Measurements from ENCODE around the gene NLRP9.
A peak's percentile ranks its signal among the peaks of the same experiment; 100 is the strongest.
"Not testable (repeated sequence)": the region's sequence is repeated elsewhere in the genome, so short reads cannot be mapped to it uniquely, and the experiment has no call there.

NLRP9 gene

DNA sequence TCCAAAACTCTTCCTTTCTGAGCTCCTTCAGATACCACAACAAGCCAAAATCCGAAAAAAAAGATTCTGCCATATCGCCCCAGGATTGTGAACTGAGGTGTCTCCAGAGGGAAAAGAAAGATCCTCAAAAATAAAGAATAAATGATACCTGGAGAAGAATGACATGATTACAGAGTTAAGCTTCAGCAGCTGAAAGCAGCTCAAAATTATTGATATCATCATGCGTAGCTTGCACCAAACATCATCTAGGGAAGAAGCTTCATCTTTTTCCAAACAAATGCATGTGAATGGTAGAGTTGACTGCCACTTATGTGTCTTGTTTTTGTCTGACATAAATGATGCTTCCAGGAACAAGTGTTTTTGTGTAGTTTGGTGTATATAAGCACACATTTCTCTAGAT, at the start of gene NLRP9:
NLRP9 (minus strand) TSS at position 101 of the 400 bp plus-strand sequence; CDS start at position 73, 28 bp downstream.
- DNase-seq, result no peak

- DNase-seq, result no peak
These were observed 42.9 kb upstream of the NLRP9 start for GRCh38 chr19:55781112-55781511.

DNA sequence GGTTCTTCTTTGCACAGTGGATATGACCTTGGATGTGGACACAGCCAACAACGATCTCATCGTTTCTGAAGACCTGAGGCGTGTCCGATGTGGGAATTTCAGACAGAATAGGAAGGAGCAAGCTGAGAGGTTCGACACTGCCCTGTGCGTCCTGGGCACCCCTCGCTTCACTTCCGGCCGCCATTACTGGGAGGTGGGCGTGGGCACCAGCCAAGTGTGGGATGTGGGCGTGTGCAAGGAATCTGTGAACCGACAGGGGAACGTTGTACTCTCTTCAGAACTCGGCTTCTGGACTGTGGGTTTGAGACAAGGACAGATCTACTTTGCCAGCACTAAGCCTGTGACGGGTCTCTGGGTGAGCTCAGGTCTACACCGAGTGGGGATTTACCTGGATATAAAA, 40.1 kb upstream of the NLRP9 start:
- no peak for DNase-seq

DNA sequence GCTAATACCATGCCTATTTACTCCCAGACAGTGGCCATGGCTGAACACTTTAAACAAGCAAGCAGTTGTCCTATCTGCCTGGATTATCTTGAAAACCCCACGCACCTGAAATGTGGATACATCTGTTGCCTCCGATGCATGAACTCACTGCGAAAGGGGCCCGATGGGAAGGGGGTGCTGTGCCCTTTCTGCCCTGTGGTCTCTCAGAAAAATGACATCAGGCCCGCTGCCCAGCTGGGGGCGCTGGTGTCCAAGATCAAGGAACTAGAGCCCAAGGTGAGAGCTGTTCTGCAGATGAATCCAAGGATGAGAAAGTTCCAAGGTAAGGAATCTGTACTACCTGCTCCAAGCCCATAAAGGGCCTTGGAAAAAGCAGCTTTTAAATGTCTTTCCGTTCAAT, 39.3 kb upstream of the NLRP9 start:
- no peak for DNase-seq

DNA sequence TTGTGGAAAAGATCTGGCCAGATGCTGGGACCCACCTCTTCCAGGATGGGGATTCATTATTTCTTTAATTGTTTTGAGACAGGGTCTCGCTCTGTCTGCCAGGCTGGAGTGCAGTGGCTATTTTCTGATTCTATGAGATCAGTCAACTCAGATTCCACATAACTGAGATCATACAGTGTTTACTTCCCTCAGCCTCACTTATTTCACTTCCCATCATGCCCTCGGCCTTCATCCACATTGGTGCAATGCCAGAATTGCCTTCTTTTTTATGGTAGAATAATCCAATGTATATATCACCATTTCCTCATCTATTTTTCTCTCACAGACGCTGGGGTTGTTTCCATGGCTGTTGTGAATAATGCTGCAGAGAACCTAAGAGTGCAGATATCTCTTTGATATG, 31.4 kb upstream of the NLRP9 start:
- not testable (repeated sequence) for DNase-seq

DNA sequence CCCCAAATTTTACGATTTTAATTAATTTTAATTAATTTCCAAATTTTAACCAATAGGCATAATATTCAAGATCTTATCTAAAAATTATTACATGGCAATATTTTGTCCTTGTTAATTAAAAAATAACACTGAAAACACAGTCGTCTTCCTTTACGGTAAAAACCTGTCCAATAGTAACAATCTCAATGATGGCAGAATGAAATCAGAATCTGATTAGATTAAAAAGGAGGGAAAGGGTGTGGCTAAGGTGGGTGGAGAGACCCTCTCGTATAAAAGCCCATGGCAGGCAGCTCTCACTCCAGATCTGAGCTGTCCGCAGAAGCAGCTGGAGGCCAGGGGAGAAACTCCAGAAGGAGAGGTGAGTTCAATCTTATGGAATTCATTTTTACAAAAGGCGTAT, 30.6 kb upstream of the NLRP9 start, which contains the start of gene RFPL4AL1:
RFPL4AL1 (plus strand) TSS at position 301 of the 400 bp plus-strand sequence. CDS start 2,687 bp downstream, outside the sequence.
- DNase-seq, result not testable (repeated sequence)

- no peak for DNase-seq
These were observed 28.3 kb upstream of the NLRP9 start for GRCh38 chr19:55766466-55766865.

GRCh38 chr19:55758797-55759196, 20.6 kb upstream of the NLRP9 start, which contains the start of gene RFPL4A:
Gene RFPL4A, plus strand, starts transcription at chr19:55759097. Its CDS starts 2,704 bp downstream, at chr19:55761801.
- DNase-seq, result not testable (repeated sequence)

GRCh38 chr19:55756808-55757207, 18.6 kb upstream of the NLRP9 start:
- DNase-seq, result not testable (repeated sequence)

- DNase-seq, result no peak
These were observed 15.2 kb upstream of the NLRP9 start for GRCh38 chr19:55753401-55753800.

- no peak for DNase-seq
These were observed 12.5 kb upstream of the NLRP9 start for GRCh38 chr19:55750715-55751114.

DNA sequence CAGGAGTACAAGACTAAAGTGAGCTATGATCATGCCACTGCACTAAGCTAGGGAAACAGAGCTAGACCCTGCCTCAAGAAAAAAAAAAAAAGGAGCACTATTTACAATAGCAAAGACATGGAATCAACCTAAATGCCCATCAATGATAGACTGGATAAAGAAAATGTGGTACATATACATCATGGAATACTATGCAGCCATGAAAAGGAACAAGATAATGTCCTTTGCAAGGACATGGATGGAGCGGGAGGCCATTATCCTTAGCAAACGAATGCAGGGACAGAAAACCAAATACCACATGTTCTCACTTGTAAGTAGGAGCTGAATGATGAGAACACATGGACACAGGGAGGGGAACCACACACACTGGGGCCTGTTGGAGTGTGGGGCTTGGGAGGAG, 7.8 kb downstream of the NLRP9 start:
- not testable (repeated sequence) for DNase-seq

DNA sequence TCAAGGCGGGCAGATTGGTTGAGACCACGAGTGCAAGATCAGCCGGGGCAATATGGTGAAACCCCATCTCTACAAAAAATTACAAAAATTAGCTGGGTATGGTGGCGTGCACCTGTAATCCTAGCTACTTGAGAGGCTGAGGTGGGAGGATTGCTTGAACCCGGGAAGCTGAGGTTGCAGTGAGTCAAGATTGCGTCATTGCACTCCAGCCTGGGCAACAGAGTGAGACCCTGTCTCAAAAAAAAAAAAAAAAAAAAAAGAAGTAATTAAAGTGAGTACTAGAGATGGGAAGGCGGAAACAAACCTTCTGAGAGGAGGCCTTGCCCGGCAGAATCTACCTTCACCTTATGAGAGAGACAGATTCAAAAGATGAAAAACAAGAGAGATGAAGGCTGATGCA, 14.7 kb downstream of the NLRP9 start:
- DNase-seq, result no peak

DNA sequence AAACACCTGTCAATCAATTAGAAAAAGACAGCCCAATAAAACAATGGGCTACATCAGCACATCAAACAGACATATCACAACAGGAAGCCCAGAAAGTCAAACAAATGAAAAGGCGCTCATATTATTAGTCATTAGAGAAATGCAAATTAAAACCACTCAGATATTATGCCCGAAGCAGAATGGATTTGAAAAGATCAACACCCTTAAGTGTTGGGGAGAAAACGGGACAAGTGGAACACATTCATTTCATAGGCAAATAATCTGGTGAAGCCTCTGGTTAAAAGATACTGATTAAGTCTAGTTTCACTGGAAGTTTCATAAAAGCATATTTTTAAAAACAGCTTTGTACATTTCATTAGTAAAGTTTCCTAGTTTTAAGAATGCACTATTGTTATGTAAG, 17.4 kb downstream of the NLRP9 start:
- DNase-seq, result no peak

- DNase-seq, result no peak
These were observed 17.9 kb downstream of the NLRP9 start for GRCh38 chr19:55720214-55720746.

DNA sequence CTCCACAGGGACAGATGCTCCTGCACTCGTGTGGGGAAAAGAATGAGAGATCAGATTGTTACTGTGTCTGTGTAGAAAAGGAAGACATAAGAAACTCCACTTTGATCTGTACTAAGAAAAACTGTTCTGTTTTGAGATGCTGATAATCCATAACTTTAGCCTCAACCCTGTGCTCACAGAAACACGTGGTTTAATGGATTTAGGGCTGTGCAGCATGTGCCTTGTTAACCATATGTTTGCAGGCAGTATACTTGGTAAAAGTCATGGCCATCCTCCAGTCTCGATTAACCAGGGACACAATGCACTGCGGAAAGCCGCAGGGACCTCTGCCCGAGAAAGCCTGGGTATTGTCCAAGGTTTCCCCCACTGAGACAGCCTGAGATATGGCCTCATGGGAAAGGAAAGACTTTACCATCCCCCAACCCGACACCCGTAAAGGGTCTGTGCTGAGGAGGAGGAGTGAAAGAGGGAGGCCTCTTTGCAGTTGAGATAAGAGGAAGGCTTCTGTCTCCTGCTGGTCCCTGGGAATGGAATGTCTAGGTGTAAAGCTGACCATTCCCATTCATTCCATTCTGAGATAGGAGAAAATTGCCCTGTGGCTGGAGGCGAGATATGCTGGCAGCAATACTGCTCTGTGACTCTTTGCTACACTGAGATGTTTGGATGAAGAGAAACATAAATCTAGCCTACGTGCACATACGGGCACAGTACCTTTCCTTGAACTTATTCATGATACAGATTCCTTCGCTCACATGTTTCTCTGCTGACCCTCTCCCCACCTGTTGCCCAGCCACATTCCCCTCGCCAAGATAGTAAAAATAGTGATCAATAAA, 20.1 kb downstream of the NLRP9 start:
- not testable (repeated sequence) for DNase-seq

GRCh38 chr19:55717251-55717650, 21.0 kb downstream of the NLRP9 start:
- DNase-seq, result no peak

GRCh38 chr19:55716531-55716930, 21.7 kb downstream of the NLRP9 start:
- no peak for DNase-seq

DNA sequence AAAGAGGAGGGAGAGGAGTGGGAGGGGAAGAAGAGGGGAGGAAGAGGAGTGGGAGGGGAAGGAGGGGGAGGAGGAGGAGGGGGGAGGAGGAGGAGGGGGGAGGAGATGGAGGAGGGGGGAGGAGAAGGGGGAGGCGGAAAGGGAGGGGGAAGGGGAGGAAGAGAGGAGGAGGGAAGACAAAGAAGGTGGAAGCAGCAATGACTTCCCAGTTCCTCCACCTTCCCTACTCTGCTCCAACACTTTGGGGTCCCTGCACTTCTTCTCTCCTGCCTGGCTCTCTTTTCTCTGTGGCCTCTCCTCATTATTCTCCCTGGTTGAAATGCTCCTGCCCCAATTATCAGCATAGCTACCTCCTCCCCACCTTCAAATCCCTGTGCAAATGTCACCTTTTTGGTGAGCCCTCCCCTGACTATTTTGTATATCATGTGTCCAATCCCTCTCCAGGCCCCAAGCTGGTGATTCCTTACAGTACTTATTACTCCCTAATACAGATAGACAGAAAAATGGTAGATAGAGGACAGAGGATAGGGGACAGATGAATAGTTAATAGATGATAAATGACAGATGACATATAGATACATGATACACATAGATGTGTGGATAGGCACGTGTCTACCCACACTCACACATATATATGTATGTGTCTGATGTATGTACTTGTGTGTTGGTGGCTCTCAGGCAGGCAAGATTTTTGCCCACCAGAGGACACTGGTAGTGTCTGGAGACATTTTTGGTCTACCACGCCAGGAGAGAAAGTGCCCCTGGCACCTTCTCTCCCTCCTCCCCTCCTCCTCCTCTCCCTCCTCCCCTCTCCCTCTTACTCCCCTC, 25.2 kb downstream of the NLRP9 start:
- no peak for DNase-seq

DNA sequence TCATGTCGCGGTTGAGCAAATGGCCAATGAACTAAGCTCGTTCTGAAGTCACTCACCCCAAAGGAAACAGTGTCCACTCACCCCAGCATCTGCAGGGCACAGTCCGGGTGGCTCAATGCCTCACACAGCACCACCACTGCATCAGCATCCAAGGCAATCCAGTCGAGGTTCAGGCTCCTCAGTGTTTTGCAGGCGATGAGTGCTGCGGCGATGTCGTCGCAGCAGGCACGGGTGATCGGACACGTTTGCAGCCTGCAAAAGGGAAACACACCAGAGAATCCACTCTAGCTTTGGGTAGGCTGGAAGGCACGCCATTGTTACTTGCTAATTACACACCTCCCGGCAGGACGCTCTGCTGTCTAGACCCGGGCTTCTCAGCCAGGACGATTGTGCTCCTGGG, 26.5 kb downstream of the NLRP9 start:
- no peak for DNase-seq

DNA sequence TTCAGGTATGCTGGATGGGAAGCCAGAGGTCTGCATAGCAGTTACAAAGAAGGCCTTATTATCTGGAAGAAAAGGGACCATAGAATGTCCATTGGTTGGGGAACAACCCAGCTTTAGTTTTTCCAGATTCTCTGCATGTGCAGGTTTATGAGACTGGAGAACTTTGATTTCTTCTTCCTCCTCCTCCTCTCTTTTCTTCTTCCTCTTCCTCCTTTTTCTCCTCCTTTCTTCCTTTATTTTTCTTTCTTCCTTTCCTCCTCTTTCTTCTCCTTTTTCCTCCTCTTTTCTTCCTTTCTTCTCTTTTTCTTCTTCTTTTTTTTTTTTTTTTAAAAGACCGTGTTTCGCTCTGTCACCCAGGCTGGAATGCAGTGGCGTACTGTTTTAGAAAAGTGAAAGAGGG, 32.2 kb downstream of the NLRP9 start:
- no peak for DNase-seq

DNA sequence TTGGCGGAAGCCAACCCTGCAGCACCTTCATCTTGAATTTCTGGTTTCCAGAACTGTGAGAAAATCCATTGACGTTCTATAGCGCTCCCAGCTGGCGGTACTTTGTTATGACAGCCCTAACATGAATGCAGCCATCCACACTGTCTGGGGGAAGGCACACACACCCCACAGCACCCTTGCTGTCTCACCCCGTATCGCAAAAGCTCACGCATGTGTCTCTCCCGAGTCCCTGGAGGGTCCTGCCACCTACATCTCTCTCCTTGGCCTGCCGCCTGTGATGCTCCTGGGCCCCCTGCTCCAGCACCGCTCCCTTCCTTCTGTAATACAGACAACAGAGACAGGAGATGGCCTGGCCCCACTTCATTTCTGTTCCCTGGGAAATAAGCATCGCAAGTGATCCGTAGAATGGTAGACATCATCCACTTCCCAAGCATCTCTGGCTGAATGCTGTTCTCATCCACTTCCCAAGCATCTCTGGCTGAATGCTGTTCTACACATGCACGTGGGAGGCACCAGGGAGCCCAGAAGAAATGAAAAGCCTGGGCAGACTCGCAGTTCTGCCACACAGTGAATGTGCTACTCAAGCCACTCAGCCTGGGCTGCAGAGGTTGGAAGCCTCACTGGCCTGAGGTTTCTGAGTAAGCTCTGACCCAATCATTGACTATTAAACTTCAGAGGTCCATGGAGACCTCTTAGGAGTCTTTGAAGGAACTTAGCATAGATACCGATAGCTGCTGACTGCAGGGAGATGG, 33.5 kb downstream of the NLRP9 start:
- no peak for DNase-seq

DNA sequence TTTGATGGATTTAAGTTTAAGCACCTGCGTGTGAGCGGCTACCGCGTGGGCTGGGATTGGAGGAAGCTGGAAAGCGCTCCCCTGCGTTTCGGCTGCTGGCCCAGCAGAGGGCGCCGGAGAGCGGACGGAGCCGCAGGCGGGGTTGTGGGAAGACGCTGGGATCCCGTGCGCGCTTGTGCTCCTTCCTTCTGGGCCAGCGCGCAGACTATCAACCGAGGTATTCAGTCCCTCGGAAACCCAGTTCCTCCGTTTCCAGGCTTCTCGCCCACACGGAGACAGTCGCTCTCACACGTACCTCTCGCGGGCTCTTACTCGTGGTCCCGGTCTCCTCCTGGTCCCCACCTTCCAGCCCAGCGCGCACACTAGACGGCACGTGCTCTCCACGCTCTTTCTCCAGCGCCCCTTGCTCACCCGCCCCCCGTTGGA, 34.4 kb downstream of the NLRP9 start:
- DNase-seq, result peak; percentile 41
